Fibroblast of the aortic adventitia (primary cell): ENCODE results near the gene ANKFN1. TPM values are rescaled to one million over a fixed set of nuclear protein-coding genes. Genes with fewer than 3 reads are reported as not detected.

ENCODE experiments used
- DNase-seq: peaks from one replicate; pipeline ENCODE4 v3.0.0-alpha.2; 2010; ENCODE audit warnings: low read depth
- H3K4me3 ChIP-seq: 2 replicates; pipeline ENCODE4 v1.5.1; 2011; ENCODE audit warnings: low read depth, mild to moderate bottlenecking, control low read depth, low read length, moderate library complexity
- total RNA-seq: library from RNA; depleted of rRNA; stranded (reverse); fragments of >200 nt; gene quantifications from 2 replicates; pipeline ENCODE4 v1.2.3, GENCODE V29; 2012; ENCODE audit warnings: low replicate concordance
- TF ChIP-seq, protein P1 (sequence below): IDR thresholded peaks from 2 replicates; pipeline ENCODE4 v1.5.1; 2011; ENCODE audit warnings: mild to moderate bottlenecking, low read length, control low read depth, inconsistent platforms; ENCODE audit not compliant: insufficient read depth

Gene ANKFN1
- total RNA-seq, 1 donor = not detected

DNA sequence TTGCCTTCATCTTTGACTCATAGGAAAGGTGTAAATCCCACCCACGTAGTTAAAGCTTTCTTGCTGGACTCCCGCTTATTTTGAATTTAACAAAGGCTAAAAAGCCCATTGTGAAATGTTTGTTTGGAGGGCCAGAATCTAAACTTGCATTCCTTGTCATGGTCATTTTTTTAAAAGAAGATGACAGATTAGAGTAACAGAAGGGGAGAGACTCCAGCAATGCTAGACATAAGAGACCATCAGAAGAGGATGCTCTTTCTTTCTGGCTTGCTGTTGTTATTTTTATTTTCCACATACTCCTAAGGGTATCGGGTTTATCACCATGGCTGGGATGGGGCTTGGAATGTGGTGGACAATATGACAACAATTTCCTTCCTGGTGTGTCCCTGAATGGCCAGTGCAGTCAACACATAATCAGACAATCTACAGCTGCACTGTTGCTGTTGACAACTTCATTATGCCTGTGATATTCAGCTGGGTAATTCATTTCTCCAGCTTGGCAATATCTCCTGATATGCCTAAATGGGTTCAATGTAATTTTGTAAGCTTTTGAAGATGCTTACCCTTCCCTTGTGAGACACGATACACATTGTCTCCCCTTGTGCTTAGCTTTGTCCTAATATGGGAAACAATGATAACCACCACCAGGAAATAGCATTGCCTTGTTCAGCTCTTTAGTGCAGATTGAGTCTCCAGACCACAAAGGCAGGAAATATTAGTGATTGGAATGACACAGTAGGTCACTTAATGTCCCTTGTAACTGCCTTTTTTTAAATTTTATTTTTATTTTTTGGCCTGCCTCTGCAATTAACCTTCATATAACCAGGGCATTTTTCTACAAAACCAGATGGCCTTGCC, 164.3 kb downstream of the ANKFN1 start:
- TF ChIP-seq, protein P1, sequence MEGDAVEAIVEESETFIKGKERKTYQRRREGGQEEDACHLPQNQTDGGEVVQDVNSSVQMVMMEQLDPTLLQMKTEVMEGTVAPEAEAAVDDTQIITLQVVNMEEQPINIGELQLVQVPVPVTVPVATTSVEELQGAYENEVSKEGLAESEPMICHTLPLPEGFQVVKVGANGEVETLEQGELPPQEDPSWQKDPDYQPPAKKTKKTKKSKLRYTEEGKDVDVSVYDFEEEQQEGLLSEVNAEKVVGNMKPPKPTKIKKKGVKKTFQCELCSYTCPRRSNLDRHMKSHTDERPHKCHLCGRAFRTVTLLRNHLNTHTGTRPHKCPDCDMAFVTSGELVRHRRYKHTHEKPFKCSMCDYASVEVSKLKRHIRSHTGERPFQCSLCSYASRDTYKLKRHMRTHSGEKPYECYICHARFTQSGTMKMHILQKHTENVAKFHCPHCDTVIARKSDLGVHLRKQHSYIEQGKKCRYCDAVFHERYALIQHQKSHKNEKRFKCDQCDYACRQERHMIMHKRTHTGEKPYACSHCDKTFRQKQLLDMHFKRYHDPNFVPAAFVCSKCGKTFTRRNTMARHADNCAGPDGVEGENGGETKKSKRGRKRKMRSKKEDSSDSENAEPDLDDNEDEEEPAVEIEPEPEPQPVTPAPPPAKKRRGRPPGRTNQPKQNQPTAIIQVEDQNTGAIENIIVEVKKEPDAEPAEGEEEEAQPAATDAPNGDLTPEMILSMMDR = no peak
- DNase-seq = no peak
- no peak overlapping the region for H3K4me3 ChIP-seq

DNA sequence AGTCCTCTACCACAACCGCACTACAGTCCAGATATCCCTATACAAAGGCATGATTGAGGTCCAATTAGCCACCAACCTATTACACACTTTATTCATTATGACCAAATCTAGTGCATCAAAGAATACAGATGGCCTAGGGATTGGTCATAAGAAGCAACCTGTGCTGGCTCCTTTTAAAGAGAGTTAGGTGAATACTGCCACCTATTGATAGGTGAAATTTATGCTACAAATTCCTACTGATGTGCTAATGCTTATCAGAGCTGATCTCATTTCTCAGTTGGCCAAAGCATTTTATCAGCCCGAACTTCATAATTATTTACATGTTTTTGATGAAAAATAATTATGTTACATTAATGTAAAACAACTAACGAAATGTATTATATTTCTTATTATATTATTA, 166.3 kb downstream of the ANKFN1 start:
- peak; percentile 79 for DNase-seq
- TF ChIP-seq, protein P1 = peak; percentile 64
- no peak overlapping the region for H3K4me3 ChIP-seq

DNA sequence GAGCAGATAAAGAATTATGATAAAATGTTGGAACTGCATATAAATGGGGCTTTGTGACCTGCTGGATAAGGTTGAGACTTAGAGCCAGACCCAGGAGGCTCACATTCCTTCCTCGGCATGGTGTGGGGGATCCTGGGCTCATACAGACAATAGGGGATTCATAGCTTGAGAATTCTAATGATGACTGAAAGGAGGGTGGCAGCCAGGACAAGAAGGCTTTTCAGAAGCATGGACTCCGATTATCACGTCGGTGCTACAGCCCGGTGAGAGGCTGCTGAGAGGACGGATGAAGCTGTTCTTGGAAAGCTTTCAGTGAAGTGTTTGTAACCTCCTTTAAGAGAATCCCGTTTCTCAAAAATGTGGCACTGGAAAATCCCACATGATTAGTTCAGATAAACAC, 167.2 kb downstream of the ANKFN1 start:
- TF ChIP-seq, protein P1 = no peak
- H3K4me3 ChIP-seq = no peak overlapping the region
- DNase-seq = peak; percentile 4

DNA sequence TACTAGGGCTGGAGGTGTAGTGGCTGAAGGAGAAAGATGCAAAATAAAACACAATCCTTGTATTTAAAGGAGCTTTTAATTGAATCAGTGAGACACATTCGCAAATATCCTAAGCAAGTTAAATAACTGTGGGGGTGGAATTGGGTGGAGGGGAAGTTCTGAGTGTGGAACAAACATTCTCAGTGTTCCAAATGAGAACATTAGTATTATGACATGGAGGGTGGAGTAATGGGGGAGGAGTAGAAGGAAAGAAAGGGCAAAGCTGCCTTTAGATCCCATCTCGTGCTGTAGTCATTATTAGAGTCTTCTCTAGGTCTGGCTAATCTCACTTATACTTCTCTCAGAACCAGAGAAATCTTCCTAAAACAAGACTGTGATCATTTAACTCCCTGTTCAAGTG, 169.7 kb downstream of the ANKFN1 start:
- TF ChIP-seq, protein P1 = no peak
- no peak for DNase-seq

DNA sequence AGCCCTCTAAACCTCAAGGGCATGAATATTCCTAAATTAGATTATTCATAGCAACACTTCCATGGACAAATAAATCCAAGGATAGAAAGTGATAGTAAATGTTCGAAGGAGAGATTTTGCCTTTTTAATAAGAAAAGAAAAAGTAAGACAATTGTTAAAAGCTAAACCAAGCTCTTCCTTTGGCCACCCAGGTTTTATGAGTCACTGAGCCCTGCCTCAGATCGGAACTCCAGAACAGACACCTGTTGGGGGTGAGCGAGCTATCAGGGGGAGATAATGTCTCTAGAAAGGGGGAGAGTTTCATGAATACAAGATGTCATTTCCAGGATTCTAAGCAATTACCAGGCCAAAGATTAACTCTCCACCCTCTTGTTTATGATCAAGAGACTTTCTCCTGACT, 171.4 kb downstream of the ANKFN1 start:
- TF ChIP-seq, protein P1 = no peak
- no peak overlapping the region for H3K4me3 ChIP-seq
- DNase-seq = no peak

More for the DNA sequence above, 169.7 kb downstream of the ANKFN1 start:
- H3K4me3 ChIP-seq = no peak overlapping the region

DNA sequence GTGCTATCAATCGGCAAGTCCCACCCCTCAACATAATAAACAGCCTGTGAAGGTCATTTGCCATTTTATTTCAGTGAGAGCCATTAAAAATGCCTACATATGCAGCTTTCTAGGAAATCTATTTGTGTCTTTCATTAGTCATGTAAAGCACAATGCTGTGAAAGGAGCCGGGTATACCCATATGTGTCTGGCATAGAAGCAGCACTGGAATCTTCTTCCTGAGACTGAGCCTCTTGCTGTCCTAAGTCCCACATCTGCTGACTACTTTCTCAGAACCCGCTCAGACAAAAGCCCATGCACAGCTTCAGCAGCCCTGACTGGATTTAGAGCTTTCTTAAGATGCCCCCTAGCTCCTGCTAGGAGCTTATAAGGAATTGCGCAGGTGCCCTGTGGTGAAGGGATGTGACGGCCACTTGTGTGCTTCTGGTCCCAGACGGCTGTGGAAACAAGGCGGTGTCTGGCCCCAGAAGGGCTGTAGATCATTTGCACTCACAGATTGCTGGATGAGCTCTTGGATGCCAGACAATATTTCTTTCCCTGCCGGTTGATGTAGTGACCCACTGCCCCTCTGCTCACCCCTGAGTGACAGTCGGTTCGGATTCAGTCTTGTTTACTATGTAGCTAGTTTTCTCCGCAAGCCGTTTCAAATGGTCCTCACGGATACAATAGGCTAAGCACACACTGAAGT, 172.2 kb downstream of the ANKFN1 start:
- TF ChIP-seq, protein P1 = no peak
- no peak overlapping the region for H3K4me3 ChIP-seq
- no peak for DNase-seq
